IMR-90 (cell line): ENCODE results near the gene PEF1. TPM values are rescaled to one million over a fixed set of nuclear protein-coding genes. Genes with fewer than 3 reads are reported as not detected.

Source experiments
- ELK1 ChIP-seq: fragments of 150-350 bp; IDR thresholded peaks from 2 replicates; pipeline ENCODE4 v1.6.1; 2016; ENCODE audit warnings: low read depth, mild to moderate bottlenecking, low read length, moderate library complexity, borderline replicate concordance
- RFX5 ChIP-seq: IDR thresholded peaks from 2 replicates; pipeline ENCODE4 v1.8.0; 2012; ENCODE audit warnings: low read depth, mild to moderate bottlenecking, low read length, moderate library complexity
- polyA plus RNA-seq, 3 experiments: library from polyadenylated mRNA; depleted of rRNA; stranded (reverse); fragments of >200 nt; gene quantifications; 2 replicates each; pipeline ENCODE4 v1.2.3, GENCODE V29; 2012; ENCODE audit warnings: low replicate concordance in 1 of 3
- total RNA-seq: library from RNA; depleted of rRNA; stranded (reverse); fragments of >200 nt; gene quantifications from 2 replicates; pipeline ENCODE4 v1.2.3, GENCODE V29; 2012

The PEF1 gene
- total and polyA plus RNA-seq, 2 of the 4 experiments (the other 2 are of a cell fraction) = 84.2 to 104 TPM

GRCh38 chr1:31620631-31621497 is 23.8 kb downstream of the PEF1 start (continued):
- TF ChIP-seq ELK1 (no peak), RFX5 (no peak)
